Fibroblast of lung (primary cell): ENCODE results near the gene CACNB2.
"Not testable (repeated sequence)": the region's sequence is repeated elsewhere in the genome, so short reads cannot be mapped to it uniquely, and the experiment has no call there.

Experiments used
- CTCF ChIP-seq, 2 donors: IDR thresholded peaks in 1 of 2; conservative IDR thresholded peaks in 1 of 2; 1 replicate in 1 of 2; 2 replicates in 1 of 2; pipeline ENCODE4 v1.5.1; 2011 to 2012; ENCODE audit warnings: low read length in 2 of 2, control low read depth in 1 of 2, inconsistent platforms in 1 of 2, low read depth in 1 of 2, mild to moderate bottlenecking in 1 of 2
- EZH2 ChIP-seq: IDR thresholded peaks from 2 replicates; pipeline ENCODE4 v1.5.1; 2012; ENCODE audit warnings: low read length, control low read depth, mild to moderate bottlenecking; ENCODE audit errors: missing control alignments

GRCh38 chr10:18570386-18570785, 430.2 kb downstream of the CACNB2 start:
- TF ChIP-seq CTCF (conservative IDR thresholded peaks at IDR 0.05 in 1 of 2, IDR thresholded peaks at IDR 0.05 in 1 of 2; ENCODE audit: low read depth in 1 of 2, low read length in 2 of 2); EZH2: not testable (repeated sequence)
